Trophoblast cell (in vitro differentiated cells and primary cell): Measurements from ENCODE around the gene TBPL2.
"Not testable (repeated sequence)": the region's sequence is repeated elsewhere in the genome, so short reads cannot be mapped to it uniquely, and the experiment has no call there.

Experiments
- DNase-seq, 2 donors: peaks; one replicate each; pipeline ENCODE4 v3.0.0-alpha.2; 2016
- H2AFZ ChIP-seq: 2 replicates; pipeline ENCODE4 v1.6.1; 2013; ENCODE audit warnings: low read length, moderate library complexity, mild to moderate bottlenecking; ENCODE audit not compliant: insufficient read depth, poor library complexity
- H2AK5ac ChIP-seq: 2 replicates; pipeline ENCODE4 v1.6.1; 2013; ENCODE audit warnings: mild to moderate bottlenecking, low read length
- H2BK120ac ChIP-seq: 2 replicates; pipeline ENCODE4 v1.6.1; 2013; ENCODE audit warnings: low read length, mild to moderate bottlenecking, moderate library complexity; ENCODE audit not compliant: insufficient read depth, poor library complexity
- H2BK12ac ChIP-seq: 2 replicates; pipeline ENCODE4 v1.6.1; 2013; ENCODE audit warnings: mild to moderate bottlenecking, low read length, moderate library complexity
- H2BK5ac ChIP-seq: 2 replicates; pipeline ENCODE4 v1.6.1; 2013; ENCODE audit warnings: low read length, low read depth, moderate library complexity, mild to moderate bottlenecking; ENCODE audit not compliant: poor library complexity
- H3K14ac ChIP-seq: 2 replicates; pipeline ENCODE4 v1.6.1; 2013; ENCODE audit warnings: mild to moderate bottlenecking, low read length
- H3K18ac ChIP-seq: 2 replicates; pipeline ENCODE4 v1.6.1; 2013; ENCODE audit warnings: mild to moderate bottlenecking, low read length
- H3K23ac ChIP-seq: 2 replicates; pipeline ENCODE4 v1.6.1; 2013; ENCODE audit warnings: low read length
- H3K27ac ChIP-seq: 2 replicates; pipeline ENCODE4 v1.5.1; 2013; ENCODE audit warnings: low read depth, mild to moderate bottlenecking, inconsistent platforms, low read length, moderate library complexity
- H3K27me3 ChIP-seq: 2 replicates; pipeline ENCODE4 v1.6.1; 2013; ENCODE audit warnings: inconsistent platforms, mild to moderate bottlenecking, low read length, moderate library complexity; ENCODE audit not compliant: insufficient read depth
- H3K36me3 ChIP-seq, 2 experiments: 1 replicate in 1 of 2; 2 replicates in 1 of 2; pipeline ENCODE4 v1.6.1; 2013; ENCODE audit warnings: low read length in 2 of 2, mild to moderate bottlenecking in 2 of 2, moderate library complexity in 1 of 2; ENCODE audit not compliant: insufficient read depth in 2 of 2, control insufficient read depth in 1 of 2
- H3K4ac ChIP-seq: 2 replicates; pipeline ENCODE4 v1.6.1; 2013; ENCODE audit warnings: low read depth, mild to moderate bottlenecking, low read length, moderate library complexity
- H3K4me1 ChIP-seq, 2 experiments: 1 replicate in 1 of 2; 2 replicates in 1 of 2; pipeline ENCODE4 v1.6.1; 2013; ENCODE audit warnings: low read length in 2 of 2, mild to moderate bottlenecking in 2 of 2, moderate library complexity in 1 of 2; ENCODE audit not compliant: insufficient read depth in 2 of 2, control insufficient read depth in 1 of 2
- H3K4me2 ChIP-seq: 2 replicates; pipeline ENCODE4 v1.6.1; 2013; ENCODE audit warnings: inconsistent platforms, mild to moderate bottlenecking, low read length, moderate library complexity
- H3K4me3 ChIP-seq: 2 replicates; pipeline ENCODE4 v1.5.1; 2013; ENCODE audit warnings: mild to moderate bottlenecking, low read depth, low read length, inconsistent platforms
- H3K79me1 ChIP-seq: one replicate; pipeline ENCODE4 v1.6.1; 2013; ENCODE audit warnings: low read length
- H3K79me2 ChIP-seq: 2 replicates; pipeline ENCODE4 v1.6.1; 2013; ENCODE audit warnings: low read length, mild to moderate bottlenecking; ENCODE audit not compliant: control insufficient read depth, insufficient read depth, poor library complexity
- H3K9ac ChIP-seq: 2 replicates; pipeline ENCODE4 v1.6.1; 2013; ENCODE audit warnings: mild to moderate bottlenecking, low read length
- H3K9me3 ChIP-seq: 2 replicates; pipeline ENCODE4 v1.6.1; 2013; ENCODE audit warnings: low read depth, mild to moderate bottlenecking, control low read depth, inconsistent platforms, low read length; ENCODE audit not compliant: insufficient read depth
- H4K12ac ChIP-seq: 2 replicates; pipeline ENCODE4 v1.6.1; 2013; ENCODE audit warnings: low read depth, mild to moderate bottlenecking, low read length, moderate library complexity
- H4K8ac ChIP-seq: 2 replicates; pipeline ENCODE4 v1.6.1; 2013; ENCODE audit warnings: low read depth, mild to moderate bottlenecking, low read length, moderate library complexity
- H4K91ac ChIP-seq: one replicate; pipeline ENCODE4 v1.6.1; 2013; ENCODE audit warnings: low read depth, mild to moderate bottlenecking, low read length, moderate library complexity
- WGBS: extraction: QIAGEN DNeasy Blood & Tissue Kit; methylation state at CpG from one replicate; pipeline ENCODE4 v1.1.7; 2013; ENCODE audit warnings: missing lambda C conversion rate; ENCODE audit not compliant: insufficient read length, insufficient coverage; ENCODE audit errors: extremely low coverage; 5-methylcytosine and 5-hydroxymethylcytosine counted together

TBPL2 gene

GRCh38 chr14:55477680-55478079, 37.3 kb upstream of the TBPL2 start:
- no peak for DNase-seq
- H3K18ac ChIP-seq = no peak overlapping the region
- no CpG with 5 or more reads among the region's 4 CpGs for WGBS
- no peak overlapping the region for H3K14ac ChIP-seq
- H3K4me1 ChIP-seq = no peaks in the 10 kb centered on the region
- no peak overlapping the region for H3K27ac ChIP-seq
- H3K9ac ChIP-seq = no peak overlapping the region
- no peak overlapping the region for H3K4me2 ChIP-seq
- no peak overlapping the region for H4K91ac ChIP-seq
- no peaks in the 10 kb centered on the region for H3K79me2 ChIP-seq
- no peak overlapping the region for H2BK12ac ChIP-seq
- no peak overlapping the region for H2AK5ac ChIP-seq
- H3K9me3 ChIP-seq = peaks cover 1% of the 10 kb centered on the region
- no peak overlapping the region for H4K8ac ChIP-seq
- H2AFZ ChIP-seq = no peak overlapping the region
- no peaks in the 10 kb centered on the region for H3K36me3 ChIP-seq
- H3K79me1 ChIP-seq = no peaks in the 10 kb centered on the region
- H3K4ac ChIP-seq = no peak overlapping the region
- no peak overlapping the region for H2BK120ac ChIP-seq
- no peak overlapping the region for H2BK5ac ChIP-seq
- no peak overlapping the region for H3K4me3 ChIP-seq
- no peak overlapping the region for H4K12ac ChIP-seq
- no peak overlapping the region for H3K23ac ChIP-seq
- no peaks in the 10 kb centered on the region for H3K27me3 ChIP-seq

- H3K27me3 ChIP-seq, H3K18ac ChIP-seq: not testable (repeated sequence)
Observed at GRCh38 chr14:55476448-55476847, 36.0 kb upstream of the TBPL2 start.

GRCh38 chr14:55473786-55474185, 33.4 kb upstream of the TBPL2 start:
- no peak overlapping the region for H2AK5ac ChIP-seq
- H3K27ac ChIP-seq = no peak overlapping the region
- no peak overlapping the region for H3K4me2 ChIP-seq
- H3K23ac ChIP-seq = no peak overlapping the region
- WGBS = no CpG with 5 or more reads among the region's 7 CpGs
- no peak overlapping the region for H2BK5ac ChIP-seq
- H3K9me3 ChIP-seq = no peaks in the 10 kb centered on the region
- H3K14ac ChIP-seq = no peak overlapping the region
- H3K4ac ChIP-seq = no peak overlapping the region
- H4K91ac ChIP-seq = no peak overlapping the region
- H2BK12ac ChIP-seq = no peak overlapping the region
- H3K4me3 ChIP-seq = no peak overlapping the region
- no peak overlapping the region for H4K12ac ChIP-seq
- H4K8ac ChIP-seq = no peak overlapping the region
- no peaks in the 10 kb centered on the region for H3K27me3 ChIP-seq
- no peak for DNase-seq
- no peaks in the 10 kb centered on the region for H3K36me3 ChIP-seq
- H3K4me1 ChIP-seq = no peaks in the 10 kb centered on the region
- no peak overlapping the region for H3K18ac ChIP-seq
- H3K79me2 ChIP-seq = no peaks in the 10 kb centered on the region
- no peak overlapping the region for H3K9ac ChIP-seq
- H3K79me1 ChIP-seq = no peaks in the 10 kb centered on the region
- no peak overlapping the region for H2AFZ ChIP-seq
- no peak overlapping the region for H2BK120ac ChIP-seq

More at GRCh38 chr14:55476448-55476847, 36.0 kb upstream of the TBPL2 start:
- not testable (repeated sequence) for H4K12ac ChIP-seq, H3K9me3 ChIP-seq, H3K79me2 ChIP-seq, H3K14ac ChIP-seq, H3K4me1 ChIP-seq, H3K79me1 ChIP-seq, H2AK5ac ChIP-seq, H3K4me2 ChIP-seq, H2BK120ac ChIP-seq, DNase-seq, H3K27ac ChIP-seq, H3K4me3 ChIP-seq, H4K91ac ChIP-seq, H3K4ac ChIP-seq, H2AFZ ChIP-seq, H2BK5ac ChIP-seq, H3K23ac ChIP-seq, H2BK12ac ChIP-seq, H4K8ac ChIP-seq, H3K36me3 ChIP-seq, H3K9ac ChIP-seq
- WGBS = no CpG with 5 or more reads among the region's 3 CpGs

- H3K79me1 ChIP-seq = no peaks in the 10 kb centered on the region
- no peak overlapping the region for H3K27ac ChIP-seq
- H3K9ac ChIP-seq = no peak overlapping the region
- no peaks in the 10 kb centered on the region for H3K4me1 ChIP-seq
- H2AFZ ChIP-seq = no peak overlapping the region
- H4K12ac ChIP-seq = no peak overlapping the region
- no peak overlapping the region for H3K4ac ChIP-seq
- no peak overlapping the region for H2BK12ac ChIP-seq
- no peak overlapping the region for H3K4me2 ChIP-seq
- H4K91ac ChIP-seq = no peak overlapping the region
- no peaks in the 10 kb centered on the region for H3K27me3 ChIP-seq
- H2BK5ac ChIP-seq = no peak overlapping the region
- H3K18ac ChIP-seq = no peak overlapping the region
- WGBS = no CpG with 5 or more reads among the region's 1 CpG
- peaks cover 13% of the 10 kb centered on the region for H3K9me3 ChIP-seq
- no peaks in the 10 kb centered on the region for H3K79me2 ChIP-seq
- H2BK120ac ChIP-seq = no peak overlapping the region
- H3K14ac ChIP-seq = no peak overlapping the region
- H2AK5ac ChIP-seq = no peak overlapping the region
- H3K36me3 ChIP-seq = no peaks in the 10 kb centered on the region
- no peak overlapping the region for H3K23ac ChIP-seq
- no peak overlapping the region for H4K8ac ChIP-seq
- no peak for DNase-seq
- no peak overlapping the region for H3K4me3 ChIP-seq
Observed at GRCh38 chr14:55470025-55470424, 29.6 kb upstream of the TBPL2 start.
